ENCODE data around the gene SZT2.
A peak's percentile ranks its signal among the peaks of the same experiment; 100 is the strongest.
"Not testable (repeated sequence)": the region's sequence is repeated elsewhere in the genome, so short reads cannot be mapped to it uniquely, and the experiment has no call there.

The SZT2 gene

GRCh38 chr1:43392702-43393101 is 3.0 kb downstream of the SZT2 start:
- no peak for DNase-seq

- DNase-seq = no peak
These were observed 5.8 kb downstream of the SZT2 start for GRCh38 chr1:43395523-43395922.

GRCh38 chr1:43396059-43396458 is 6.4 kb downstream of the SZT2 start:
- no peak for DNase-seq

- no peak for DNase-seq
These were observed 8.5 kb downstream of the SZT2 start for GRCh38 chr1:43398227-43398626.

- DNase-seq = not testable (repeated sequence)
These were observed 10.7 kb downstream of the SZT2 start for GRCh38 chr1:43400441-43400840.

GRCh38 chr1:43402089-43402865 is 12.6 kb downstream of the SZT2 start:
- no peak for DNase-seq

- no peak for DNase-seq
These were observed 14.7 kb downstream of the SZT2 start for GRCh38 chr1:43404353-43404752.

GRCh38 chr1:43405219-43405875 is 15.6 kb downstream of the SZT2 start:
- no peak for DNase-seq

GRCh38 chr1:43405876-43406234 is 16.2 kb downstream of the SZT2 start:
- no peak for DNase-seq

GRCh38 chr1:43410571-43410970 is 20.9 kb downstream of the SZT2 start:
- no peak for DNase-seq

- DNase-seq = not testable (repeated sequence)
These were observed 23.7 kb downstream of the SZT2 start for GRCh38 chr1:43413426-43413825.

GRCh38 chr1:43414634-43415223 is 25.0 kb downstream of the SZT2 start:
- DNase-seq = peak; percentile 75

- no peak for DNase-seq
These were observed 26.2 kb downstream of the SZT2 start for GRCh38 chr1:43415901-43416300.

GRCh38 chr1:43418858-43419257 is 29.2 kb downstream of the SZT2 start:
- DNase-seq = peak; percentile 39

- DNase-seq = no peak
These were observed 30.1 kb downstream of the SZT2 start for GRCh38 chr1:43419627-43420425.

- no peak for DNase-seq
These were observed 31.2 kb downstream of the SZT2 start for GRCh38 chr1:43420874-43421273.

- no peak for DNase-seq
These were observed 31.7 kb downstream of the SZT2 start for GRCh38 chr1:43421396-43421795.

- DNase-seq = no peak
These were observed 32.5 kb downstream of the SZT2 start for GRCh38 chr1:43421976-43422750.

- DNase-seq = no peak
These were observed 33.4 kb downstream of the SZT2 start for GRCh38 chr1:43422995-43423671.

GRCh38 chr1:43423672-43424550 is 34.2 kb downstream of the SZT2 start:
- DNase-seq = no peak

- no peak for DNase-seq
These were observed 35.3 kb downstream of the SZT2 start for GRCh38 chr1:43425045-43425444.
